Left lung (tissue), 10 donors: ENCODE data around the gene AP3S1. TPM values are rescaled to one million over a fixed set of nuclear protein-coding genes. Genes with fewer than 3 reads are reported as not detected.

ENCODE experiments used
- ATAC-seq: fragments of 200-7000 bp; cut with Tn5 transposase; one replicate; pipeline ENCODE4 v1.9.1; 2020; ENCODE audit warnings: moderate library complexity
- DNase-seq, 4 donors: peaks; one replicate each; pipeline ENCODE4 v3.0.0-alpha.2; 2013 to 2020
- H3K27ac ChIP-seq, 2 donors: fragments of 200-600 bp; sonication (generic) in 1 of 2; one replicate each; pipeline versions ENCODE4 v1.5.0 to v1.8.0; 2020 to 2021
- H3K27me3 ChIP-seq, 2 donors: fragments of 200-600 bp; sonication (generic) in 1 of 2; one replicate each; pipeline versions ENCODE4 v1.5.0 to v1.8.0; 2020 to 2021
- H3K36me3 ChIP-seq, 2 donors: fragments of 200-600 bp; sonication (generic) in 1 of 2; one replicate each; pipeline versions ENCODE4 v1.5.0 to v1.8.0; 2020 to 2021
- H3K4me1 ChIP-seq, 2 donors: fragments of 200-600 bp; one replicate each; pipeline ENCODE4 v1.8.0; 2021
- H3K4me3 ChIP-seq, 2 donors: fragments of 200-600 bp; sonication (generic) in 1 of 2; one replicate each; pipeline versions ENCODE4 v1.5.0 to v1.8.0; 2020 to 2021; ENCODE audit warnings: mild to moderate bottlenecking in 1 of 2
- H3K9me3 ChIP-seq, 2 donors: fragments of 200-600 bp; sonication (generic) in 1 of 2; one replicate each; pipeline versions ENCODE4 v1.5.0 to v1.8.0; 2020 to 2021
- intact Hi-C, 2 donors: fragments of 100-400 bp; cut with DNase I; formaldehyde crosslinking; loops; one replicate each; pipeline versions ENCODE4 v1.11.2 to v1.14.2; 2022
- polyA plus RNA-seq, 6 donors: library from polyadenylated mRNA; unstranded; fragments of 120-200 nt; gene quantifications; one replicate each; pipeline ENCODE4 v1.2.1, GENCODE V29; 2013; ENCODE audit not compliant: insufficient read length in 6 of 6
- total RNA-seq, 2 donors: library from RNA; stranded (reverse); fragmentation: NEBNext Ultra II Directional; extraction: Animal tissue kit (Norgen Biotek cat#: 25700); gene quantifications; one replicate each; pipeline ENCODE4 v1.2.1, GENCODE V29; 2021
- TF ChIP-seq, protein P1 (sequence below), 2 donors: fragments of 200-600 bp; sonication (generic) in 1 of 2; IDR thresholded peaks; one replicate each; pipeline versions ENCODE4 v1.5.0 to v1.8.0; 2021; ENCODE audit warnings: antibody characterized with exemption in 2 of 2
- donor health status: DM: no; HTN: yes; CAD: no.
- donor health status: DM: no; HTN: no; CAD: no.

Gene AP3S1
- total and polyA plus RNA-seq, 8 donors: 77.1 to 149 (median 132) TPM

GRCh38 chr5:115809946-115810345 lies 31.8 kb upstream of the AP3S1 start:
- ATAC-seq: no peak

GRCh38 chr5:115810761-115811160 lies 31.0 kb upstream of the AP3S1 start:
- H3K27ac ChIP-seq: no peak overlapping the region
- no peaks in the 10 kb centered on the region for H3K9me3 ChIP-seq
- DNase-seq (no peak), ATAC-seq (no peak)
- peaks cover 0 to 6% of the 10 kb centered on the region in 2 donors for H3K4me1 ChIP-seq
- TF ChIP-seq, protein P1, sequence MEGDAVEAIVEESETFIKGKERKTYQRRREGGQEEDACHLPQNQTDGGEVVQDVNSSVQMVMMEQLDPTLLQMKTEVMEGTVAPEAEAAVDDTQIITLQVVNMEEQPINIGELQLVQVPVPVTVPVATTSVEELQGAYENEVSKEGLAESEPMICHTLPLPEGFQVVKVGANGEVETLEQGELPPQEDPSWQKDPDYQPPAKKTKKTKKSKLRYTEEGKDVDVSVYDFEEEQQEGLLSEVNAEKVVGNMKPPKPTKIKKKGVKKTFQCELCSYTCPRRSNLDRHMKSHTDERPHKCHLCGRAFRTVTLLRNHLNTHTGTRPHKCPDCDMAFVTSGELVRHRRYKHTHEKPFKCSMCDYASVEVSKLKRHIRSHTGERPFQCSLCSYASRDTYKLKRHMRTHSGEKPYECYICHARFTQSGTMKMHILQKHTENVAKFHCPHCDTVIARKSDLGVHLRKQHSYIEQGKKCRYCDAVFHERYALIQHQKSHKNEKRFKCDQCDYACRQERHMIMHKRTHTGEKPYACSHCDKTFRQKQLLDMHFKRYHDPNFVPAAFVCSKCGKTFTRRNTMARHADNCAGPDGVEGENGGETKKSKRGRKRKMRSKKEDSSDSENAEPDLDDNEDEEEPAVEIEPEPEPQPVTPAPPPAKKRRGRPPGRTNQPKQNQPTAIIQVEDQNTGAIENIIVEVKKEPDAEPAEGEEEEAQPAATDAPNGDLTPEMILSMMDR (IDR thresholded peaks at IDR 0.05): no peak
- no peaks in the 10 kb centered on the region for H3K36me3 ChIP-seq
- intact Hi-C loops: no loop called here
- peaks cover 23 to 38% of the 10 kb centered on the region in 2 donors for H3K27me3 ChIP-seq
- no peak overlapping the region for H3K4me3 ChIP-seq

More at GRCh38 chr5:115809946-115810345, 31.8 kb upstream of the AP3S1 start:
- H3K4me1 ChIP-seq: no peaks in the 10 kb centered on the region
- DNase-seq: no peak
- intact Hi-C loops: no loop called here
- peaks cover 15 to 30% of the 10 kb centered on the region in 2 donors for H3K27me3 ChIP-seq
- no peak overlapping the region for H3K4me3 ChIP-seq
- TF ChIP-seq, protein P1 (IDR thresholded peaks at IDR 0.05): no peak
- H3K36me3 ChIP-seq: no peaks in the 10 kb centered on the region
- H3K27ac ChIP-seq: no peak overlapping the region
- no peaks in the 10 kb centered on the region for H3K9me3 ChIP-seq

DNA sequence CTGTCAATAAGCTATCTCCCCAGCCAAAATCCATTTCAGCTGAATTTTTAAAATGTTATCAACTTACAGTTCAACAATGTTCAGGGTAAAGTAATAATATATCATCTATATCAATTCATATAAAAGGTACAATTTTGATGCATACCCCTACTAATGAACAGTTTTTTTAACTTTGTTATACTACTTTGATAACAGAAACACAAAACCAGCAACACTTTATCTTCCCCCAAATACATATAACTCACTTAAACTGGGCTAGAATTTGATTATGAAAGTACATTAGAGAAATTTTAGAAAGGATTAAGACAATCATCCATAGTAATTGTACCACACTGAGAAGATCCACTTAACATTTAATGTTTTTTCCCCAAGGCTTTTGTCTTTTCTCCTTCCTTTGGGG lies 30.3 kb upstream of the AP3S1 start:
- intact Hi-C loops: no loop called here
- no peaks in the 10 kb centered on the region for H3K9me3 ChIP-seq
- H3K36me3 ChIP-seq: no peaks in the 10 kb centered on the region
- H3K4me1 ChIP-seq: peaks cover 0 to 12% of the 10 kb centered on the region in 2 donors
- H3K27me3 ChIP-seq: peaks cover 29 to 45% of the 10 kb centered on the region in 2 donors
- no peak for ATAC-seq
- no peak overlapping the region for H3K4me3 ChIP-seq
- H3K27ac ChIP-seq: no peak overlapping the region
- TF ChIP-seq, protein P1 (IDR thresholded peaks at IDR 0.05): no peak
- DNase-seq: no peak

- ATAC-seq (no peak), DNase-seq (no peak)
- no peaks in the 10 kb centered on the region for H3K36me3 ChIP-seq
- H3K27ac ChIP-seq: no peak overlapping the region
- TF ChIP-seq, protein P1 (IDR thresholded peaks at IDR 0.05): no peak
- H3K27me3 ChIP-seq: peaks cover 38 to 54% of the 10 kb centered on the region in 2 donors
- no peak overlapping the region for H3K4me3 ChIP-seq
- H3K9me3 ChIP-seq: no peaks in the 10 kb centered on the region
- peaks cover 0 to 16% of the 10 kb centered on the region in 2 donors for H3K4me1 ChIP-seq
- intact Hi-C loops: no loop called here
These were observed 29.4 kb upstream of the AP3S1 start for GRCh38 chr5:115812372-115812771.

GRCh38 chr5:115813719-115814118 lies 28.0 kb upstream of the AP3S1 start:
- no peaks in the 10 kb centered on the region for H3K36me3 ChIP-seq
- DNase-seq (no peak), ATAC-seq (no peak)
- intact Hi-C loops: no loop called here
- H3K27ac ChIP-seq: no peak overlapping the region
- H3K27me3 ChIP-seq: peaks cover 38 to 68% of the 10 kb centered on the region in 2 donors
- H3K9me3 ChIP-seq: no peaks in the 10 kb centered on the region
- H3K4me1 ChIP-seq: peaks cover 0 to 16% of the 10 kb centered on the region in 2 donors
- TF ChIP-seq, protein P1 (IDR thresholded peaks at IDR 0.05): no peak
- H3K4me3 ChIP-seq: no peak overlapping the region
